Stimulated activated naive CD8-positive, alpha-beta T cell treated with anti-CD3 and anti-CD28 coated beads, Interleukin-15, Interleukin-2, amounts not matched to agents 100 ng/mL and 50 ng/mL, for 24 hours (primary cell): ENCODE measurements around the gene PPP1R2.

Experiments used
- H3K27ac Mint-ChIP-seq: one replicate; pipeline ENCODE4 v1.8.0; 2021; ENCODE audit warnings: mild to moderate bottlenecking, mixed read lengths
- H3K27me3 Mint-ChIP-seq: one replicate; pipeline ENCODE4 v1.8.0; 2021; ENCODE audit warnings: mixed read lengths
- H3K36me3 Mint-ChIP-seq: one replicate; pipeline ENCODE4 v1.8.0; 2021; ENCODE audit warnings: low read depth, mixed read lengths
- H3K4me1 Mint-ChIP-seq: one replicate; pipeline ENCODE4 v1.8.0; 2021; ENCODE audit warnings: low read depth, mixed read lengths
- H3K4me3 Mint-ChIP-seq: one replicate; pipeline ENCODE4 v1.8.0; 2021; ENCODE audit warnings: mild to moderate bottlenecking, mixed read lengths
- H3K9me3 Mint-ChIP-seq: one replicate; pipeline ENCODE4 v1.8.0; 2021; ENCODE audit warnings: mixed read lengths

PPP1R2 gene

GRCh38 chr3:195574497-195575304, 31.6 kb upstream of the PPP1R2 start:
- Mint-ChIP-seq H3K36me3 (no peaks in the 10 kb centered on the region), H3K9me3 (no peaks in the 10 kb centered on the region), H3K27ac (no peak overlapping the region), H3K4me1 (no peaks in the 10 kb centered on the region), H3K4me3 (no peak overlapping the region), H3K27me3 (no peaks in the 10 kb centered on the region)

- no peaks in the 10 kb centered on the region for H3K27me3 Mint-ChIP-seq
- no peak overlapping the region for H3K4me3 Mint-ChIP-seq
- no peaks in the 10 kb centered on the region for H3K4me1 Mint-ChIP-seq
- H3K9me3 Mint-ChIP-seq = no peaks in the 10 kb centered on the region
- H3K27ac Mint-ChIP-seq = no peak overlapping the region
- no peaks in the 10 kb centered on the region for H3K36me3 Mint-ChIP-seq
Measured at GRCh38 chr3:195573611-195574496, 30.7 kb upstream of the PPP1R2 start.

- no peaks in the 10 kb centered on the region for H3K27me3 Mint-ChIP-seq
- no peaks in the 10 kb centered on the region for H3K4me1 Mint-ChIP-seq
- no peaks in the 10 kb centered on the region for H3K9me3 Mint-ChIP-seq
- H3K36me3 Mint-ChIP-seq = no peaks in the 10 kb centered on the region
- no peak overlapping the region for H3K27ac Mint-ChIP-seq
- no peak overlapping the region for H3K4me3 Mint-ChIP-seq
Measured at GRCh38 chr3:195571361-195571760, 28.2 kb upstream of the PPP1R2 start.

- Mint-ChIP-seq H3K4me3 (no peak overlapping the region), H3K27ac (no peak overlapping the region), H3K4me1 (no peaks in the 10 kb centered on the region), H3K9me3 (no peaks in the 10 kb centered on the region), H3K27me3 (no peaks in the 10 kb centered on the region), H3K36me3 (no peaks in the 10 kb centered on the region)
Measured at GRCh38 chr3:195570912-195571311, 27.8 kb upstream of the PPP1R2 start.

- H3K27me3 Mint-ChIP-seq = no peaks in the 10 kb centered on the region
- no peaks in the 10 kb centered on the region for H3K4me1 Mint-ChIP-seq
- no peak overlapping the region for H3K4me3 Mint-ChIP-seq
- H3K9me3 Mint-ChIP-seq = no peaks in the 10 kb centered on the region
- no peak overlapping the region for H3K27ac Mint-ChIP-seq
- H3K36me3 Mint-ChIP-seq = no peaks in the 10 kb centered on the region
Measured at GRCh38 chr3:195570344-195570743, 27.2 kb upstream of the PPP1R2 start.

- no peaks in the 10 kb centered on the region for H3K9me3 Mint-ChIP-seq
- no peaks in the 10 kb centered on the region for H3K4me1 Mint-ChIP-seq
- no peak overlapping the region for H3K27ac Mint-ChIP-seq
- H3K27me3 Mint-ChIP-seq = no peaks in the 10 kb centered on the region
- no peaks in the 10 kb centered on the region for H3K36me3 Mint-ChIP-seq
- H3K4me3 Mint-ChIP-seq = no peak overlapping the region
Measured at GRCh38 chr3:195568630-195569029, 25.5 kb upstream of the PPP1R2 start.

GRCh38 chr3:195566797-195567196, 23.7 kb upstream of the PPP1R2 start:
- Mint-ChIP-seq H3K27ac (no peak overlapping the region), H3K27me3 (no peaks in the 10 kb centered on the region), H3K9me3 (no peaks in the 10 kb centered on the region), H3K4me3 (no peak overlapping the region), H3K4me1 (no peaks in the 10 kb centered on the region), H3K36me3 (no peaks in the 10 kb centered on the region)

- no peaks in the 10 kb centered on the region for H3K9me3 Mint-ChIP-seq
- no peaks in the 10 kb centered on the region for H3K4me1 Mint-ChIP-seq
- no peaks in the 10 kb centered on the region for H3K36me3 Mint-ChIP-seq
- no peaks in the 10 kb centered on the region for H3K27me3 Mint-ChIP-seq
- H3K4me3 Mint-ChIP-seq = no peak overlapping the region
- no peak overlapping the region for H3K27ac Mint-ChIP-seq
Measured at GRCh38 chr3:195565716-195566115, 22.6 kb upstream of the PPP1R2 start.

GRCh38 chr3:195563317-195563716, 20.2 kb upstream of the PPP1R2 start:
- H3K4me3 Mint-ChIP-seq = no peak overlapping the region
- H3K36me3 Mint-ChIP-seq = no peaks in the 10 kb centered on the region
- peaks cover 10% of the 10 kb centered on the region for H3K4me1 Mint-ChIP-seq
- no peaks in the 10 kb centered on the region for H3K9me3 Mint-ChIP-seq
- no peak overlapping the region for H3K27ac Mint-ChIP-seq
- no peaks in the 10 kb centered on the region for H3K27me3 Mint-ChIP-seq

GRCh38 chr3:195559723-195560409, 16.7 kb upstream of the PPP1R2 start:
- Mint-ChIP-seq H3K9me3 (no peaks in the 10 kb centered on the region), H3K36me3 (no peaks in the 10 kb centered on the region), H3K4me1 (peaks cover 25% of the 10 kb centered on the region), H3K27me3 (no peaks in the 10 kb centered on the region), H3K27ac (no peak overlapping the region), H3K4me3 (no peak overlapping the region)

- no peaks in the 10 kb centered on the region for H3K9me3 Mint-ChIP-seq
- H3K4me3 Mint-ChIP-seq = no peak overlapping the region
- no peaks in the 10 kb centered on the region for H3K27me3 Mint-ChIP-seq
- peaks cover 26% of the 10 kb centered on the region for H3K4me1 Mint-ChIP-seq
- no peaks in the 10 kb centered on the region for H3K36me3 Mint-ChIP-seq
- H3K27ac Mint-ChIP-seq = peak overlapping the region; percentile 22
Measured at GRCh38 chr3:195558602-195559001, 15.5 kb upstream of the PPP1R2 start.

GRCh38 chr3:195557322-195557721, 14.2 kb upstream of the PPP1R2 start:
- Mint-ChIP-seq H3K27me3 (no peaks in the 10 kb centered on the region), H3K9me3 (no peaks in the 10 kb centered on the region), H3K4me3 (no peak overlapping the region), H3K27ac (no peak overlapping the region), H3K4me1 (peaks cover 36% of the 10 kb centered on the region), H3K36me3 (no peaks in the 10 kb centered on the region)

GRCh38 chr3:195556390-195556789, 13.3 kb upstream of the PPP1R2 start:
- no peak overlapping the region for H3K4me3 Mint-ChIP-seq
- no peaks in the 10 kb centered on the region for H3K9me3 Mint-ChIP-seq
- H3K27me3 Mint-ChIP-seq = no peaks in the 10 kb centered on the region
- peak overlapping the region; percentile 31 for H3K27ac Mint-ChIP-seq
- no peaks in the 10 kb centered on the region for H3K36me3 Mint-ChIP-seq
- H3K4me1 Mint-ChIP-seq = peaks cover 46% of the 10 kb centered on the region

GRCh38 chr3:195555110-195555509, 12.0 kb upstream of the PPP1R2 start:
- Mint-ChIP-seq H3K4me3 (no peak overlapping the region), H3K27me3 (no peaks in the 10 kb centered on the region), H3K36me3 (no peaks in the 10 kb centered on the region), H3K9me3 (no peaks in the 10 kb centered on the region), H3K27ac (no peak overlapping the region), H3K4me1 (peaks cover 58% of the 10 kb centered on the region)

- no peaks in the 10 kb centered on the region for H3K9me3 Mint-ChIP-seq
- peaks cover 61% of the 10 kb centered on the region for H3K4me1 Mint-ChIP-seq
- no peaks in the 10 kb centered on the region for H3K27me3 Mint-ChIP-seq
- H3K27ac Mint-ChIP-seq = no peak overlapping the region
- no peak overlapping the region for H3K4me3 Mint-ChIP-seq
- H3K36me3 Mint-ChIP-seq = no peaks in the 10 kb centered on the region
Measured at GRCh38 chr3:195554458-195554857, 11.3 kb upstream of the PPP1R2 start.
